ENCODE measurements around the gene LRGUK. TPM values are rescaled to one million over a fixed set of nuclear protein-coding genes. Genes with fewer than 3 reads are reported as not detected.
A peak's percentile ranks its signal among the peaks of the same experiment; 100 is the strongest.

LRGUK gene
- polyA plus RNA-seq, 3 donors = 0.41 TPM; not detected in 2

GRCh38 chr7:134297489-134297888 lies 170.3 kb downstream of the LRGUK start:
- no peaks in the 10 kb centered on the region for H3K27me3 ChIP-seq (ENCODE audit: control insufficient read depth in 2 of 2, insufficient read depth in 2 of 2, low read length in 2 of 2)
- Mint-ChIP-seq H3K9me3 (peaks cover 0 to 5% (median 0%) of the 10 kb centered on the region in 7 donors), H3K27me3 (ENCODE audit: low read depth in 3 of 3) (peaks cover 0 to 1% (median 0%) of the 10 kb centered on the region in 3 donors), H3K4me3 (no peak overlapping the region), H3K27ac (no peak overlapping the region), H3K4me1 (peaks cover 19% of the 10 kb centered on the region), H3K36me3 (peaks cover 64 to 74% of the 10 kb centered on the region in 2 donors)
- H3K79me2 ChIP-seq (ENCODE audit: insufficient read depth, low read length) = no peaks in the 10 kb centered on the region
- peaks cover 58 to 79% of the 10 kb centered on the region in 2 donors for H3K36me3 ChIP-seq (replicated peaks in 1 of 2; ENCODE audit: control insufficient read depth in 1 of 2, insufficient read depth in 2 of 2, low read length in 2 of 2)
- no peak overlapping the region for H3K27ac ChIP-seq (ENCODE audit: low read depth in 1 of 2, low read length in 2 of 2)
- H3K9ac ChIP-seq (ENCODE audit: insufficient read depth, low read length, poor library complexity, severe bottlenecking) = no peak overlapping the region
- no peak for DNase-seq
- H3K4me1 ChIP-seq (ENCODE audit: control insufficient read depth in 1 of 2, insufficient read depth in 2 of 2, low read length in 2 of 2) = peaks cover 18 to 20% of the 10 kb centered on the region in 2 donors
- intact Hi-C loops (cut with micrococcal nuclease) = no loop called here
- H2AFZ ChIP-seq (ENCODE audit: insufficient read depth, low read depth, low read length, poor library complexity, severe bottlenecking) = no peak overlapping the region
- no peak for TF ChIP-seq CTCF (IDR thresholded peaks at IDR 0.05)
- H3K9me3 ChIP-seq (replicated peaks in 1 of 2; ENCODE audit: control insufficient read depth in 1 of 2, insufficient read depth in 1 of 2, low read length in 2 of 2) = no peaks in the 10 kb centered on the region
- H4K20me1 ChIP-seq (ENCODE audit: insufficient read depth, low read length) = no peaks in the 10 kb centered on the region
- no peak overlapping the region for H3K4me2 ChIP-seq (replicated peaks; ENCODE audit: extremely low read depth, low read length, poor library complexity, severe bottlenecking)
- H3K4me3 ChIP-seq (replicated peaks in 1 of 3; ENCODE audit: low read depth in 2 of 3, low read length in 3 of 3) = no peak overlapping the region
- WGBS (ENCODE audit: insufficient coverage) = no CpG with 5 or more reads among the region's 2 CpGs

GRCh38 chr7:134298902-134299683 lies 172.0 kb downstream of the LRGUK start:
- 96% methylated on average over 5 of the region's 10 CpGs for WGBS (ENCODE audit: insufficient coverage)
- peaks cover 0 to 5% (median 0%) of the 10 kb centered on the region in 7 donors for H3K9me3 Mint-ChIP-seq
- H3K36me3 Mint-ChIP-seq = peaks cover 75 to 84% of the 10 kb centered on the region in 2 donors
- Histone ChIP-seq H4K20me1 (ENCODE audit: insufficient read depth, low read length) (no peaks in the 10 kb centered on the region), H3K27ac (ENCODE audit: low read depth in 1 of 2, low read length in 2 of 2) (no peak overlapping the region), H2AFZ (ENCODE audit: insufficient read depth, low read depth, low read length, poor library complexity, severe bottlenecking) (no peak overlapping the region), H3K27me3 (ENCODE audit: control insufficient read depth in 2 of 2, insufficient read depth in 2 of 2, low read length in 2 of 2) (no peaks in the 10 kb centered on the region), H3K36me3 (replicated peaks in 1 of 2; ENCODE audit: control insufficient read depth in 1 of 2, insufficient read depth in 2 of 2, low read length in 2 of 2) (peaks cover 62 to 92% of the 10 kb centered on the region in 2 donors), H3K9me3 (replicated peaks in 1 of 2; ENCODE audit: control insufficient read depth in 1 of 2, insufficient read depth in 1 of 2, low read length in 2 of 2) (no peaks in the 10 kb centered on the region), H3K9ac (ENCODE audit: insufficient read depth, low read length, poor library complexity, severe bottlenecking) (no peak overlapping the region), H3K79me2 (ENCODE audit: insufficient read depth, low read length) (no peaks in the 10 kb centered on the region), H3K4me2 (replicated peaks; ENCODE audit: extremely low read depth, low read length, poor library complexity, severe bottlenecking) (no peak overlapping the region), H3K4me3 (replicated peaks in 1 of 3; ENCODE audit: low read depth in 2 of 3, low read length in 3 of 3) (no peak overlapping the region), H3K4me1 (ENCODE audit: control insufficient read depth in 1 of 2, insufficient read depth in 2 of 2, low read length in 2 of 2) (peaks cover 2 to 4% of the 10 kb centered on the region in 2 donors)
- intact Hi-C loops (cut with micrococcal nuclease) = no loop called here
- H3K4me3 Mint-ChIP-seq = no peak overlapping the region
- no peaks in the 10 kb centered on the region for H3K27me3 Mint-ChIP-seq (ENCODE audit: low read depth in 3 of 3)
- peak overlapping the region in 1 of 7 donors; percentile 22 for H3K27ac Mint-ChIP-seq
- no peak for TF ChIP-seq CTCF (IDR thresholded peaks at IDR 0.05)
- DNase-seq = no peak
- H3K4me1 Mint-ChIP-seq = peaks cover 2% of the 10 kb centered on the region

All from CD14-positive monocyte (primary cell).